ENCODE results near the gene SPSB3.
"Not testable (repeated sequence)": the region's sequence is repeated elsewhere in the genome, so short reads cannot be mapped to it uniquely, and the experiment has no call there.

SPSB3 gene

DNA sequence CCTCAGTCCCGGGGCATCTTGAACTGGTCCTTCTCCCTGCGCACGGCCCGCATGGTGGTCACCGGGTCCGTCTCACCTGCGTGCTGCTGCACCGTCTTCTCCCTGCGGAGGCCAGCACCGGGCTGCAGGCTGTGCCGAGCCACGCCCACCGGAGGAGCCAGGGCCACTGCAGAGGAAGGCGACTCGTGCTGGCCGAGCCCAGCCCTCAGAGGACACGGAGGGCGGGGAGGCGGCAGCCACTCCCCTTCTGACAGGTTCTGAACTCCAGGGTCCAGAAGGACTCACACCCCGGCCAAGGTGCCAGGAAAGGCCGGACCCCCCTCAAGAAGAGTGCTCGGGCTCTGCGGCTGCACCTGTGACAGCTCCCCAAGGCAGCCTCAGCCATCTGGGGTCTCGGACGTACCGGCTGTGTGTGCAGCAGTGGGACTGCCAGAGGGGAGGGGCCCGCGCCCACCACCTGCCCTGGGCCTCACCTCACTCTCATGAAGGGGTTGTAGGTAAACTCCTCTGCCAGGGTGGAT is 27.0 kb upstream of the SPSB3 start:
- Histone ChIP-seq H3K4me3 (ENCODE audit: low read length) (no peak overlapping the region), H3K36me3 (ENCODE audit: control insufficient read depth, insufficient read depth, low read length) (peaks cover 5% of the 10 kb centered on the region)

GRCh38 chr16:1808691-1809090 is 26.3 kb upstream of the SPSB3 start:
- peaks cover 5% of the 10 kb centered on the region for H3K36me3 ChIP-seq (ENCODE audit: control insufficient read depth, insufficient read depth, low read length)
- H3K27me3 ChIP-seq (ENCODE audit: control insufficient read depth, insufficient read depth, low read length): no peaks in the 10 kb centered on the region
- peaks cover 6% of the 10 kb centered on the region for H3K4me1 ChIP-seq (ENCODE audit: control insufficient read depth, insufficient read depth, low read length)
- no peak overlapping the region for H3K9ac ChIP-seq (ENCODE audit: low read length)
- no peaks in the 10 kb centered on the region for H3K9me3 ChIP-seq (ENCODE audit: control insufficient read depth, low read length)
- H3K4me3 ChIP-seq (ENCODE audit: low read length): no peak overlapping the region

More for the DNA sequence above, 27.0 kb upstream of the SPSB3 start:
- H3K9ac ChIP-seq (ENCODE audit: low read length): no peak overlapping the region
- no peaks in the 10 kb centered on the region for H3K27me3 ChIP-seq (ENCODE audit: control insufficient read depth, insufficient read depth, low read length)
- H3K4me1 ChIP-seq (ENCODE audit: control insufficient read depth, insufficient read depth, low read length): peaks cover 6% of the 10 kb centered on the region
- no peaks in the 10 kb centered on the region for H3K9me3 ChIP-seq (ENCODE audit: control insufficient read depth, low read length)

DNA sequence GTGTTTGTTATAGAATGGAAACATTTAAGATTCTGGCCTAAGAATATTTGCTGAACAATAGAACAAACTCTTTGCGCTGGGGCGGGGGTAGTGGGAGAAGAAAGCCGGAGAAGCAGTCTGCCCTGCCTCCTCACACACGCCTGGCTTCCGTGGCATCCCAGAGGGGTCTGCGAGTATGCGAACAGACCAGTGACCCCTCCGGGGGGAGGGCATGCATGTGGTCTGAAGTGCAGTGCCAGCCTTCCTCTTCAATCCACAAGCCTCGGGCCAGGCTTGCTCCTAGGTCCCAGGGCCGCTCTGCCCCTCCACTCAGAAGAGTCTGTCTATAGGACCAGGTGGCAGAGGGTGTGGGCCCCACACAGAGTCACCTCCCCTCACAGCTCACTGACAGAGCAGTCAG is 25.3 kb upstream of the SPSB3 start:
- Histone ChIP-seq H3K27me3 (ENCODE audit: control insufficient read depth, insufficient read depth, low read length) (no peaks in the 10 kb centered on the region), H3K9ac (ENCODE audit: low read length) (no peak overlapping the region), H3K36me3 (ENCODE audit: control insufficient read depth, insufficient read depth, low read length) (peaks cover 5% of the 10 kb centered on the region), H3K9me3 (ENCODE audit: control insufficient read depth, low read length) (no peaks in the 10 kb centered on the region), H3K4me3 (ENCODE audit: low read length) (no peak overlapping the region), H3K4me1 (ENCODE audit: control insufficient read depth, insufficient read depth, low read length) (peaks cover under 1% of the 10 kb centered on the region)

GRCh38 chr16:1800701-1801100 is 18.3 kb upstream of the SPSB3 start:
- H3K4me3 ChIP-seq (ENCODE audit: low read length): no peak overlapping the region
- no peaks in the 10 kb centered on the region for H3K27me3 ChIP-seq (ENCODE audit: control insufficient read depth, insufficient read depth, low read length)
- H3K9me3 ChIP-seq (ENCODE audit: control insufficient read depth, low read length): no peaks in the 10 kb centered on the region
- no peak overlapping the region for H3K9ac ChIP-seq (ENCODE audit: low read length)
- H3K4me1 ChIP-seq (ENCODE audit: control insufficient read depth, insufficient read depth, low read length): no peaks in the 10 kb centered on the region
- H3K36me3 ChIP-seq (ENCODE audit: control insufficient read depth, insufficient read depth, low read length): no peaks in the 10 kb centered on the region

- not testable (repeated sequence) for H3K27me3 ChIP-seq (ENCODE audit: control insufficient read depth, insufficient read depth, low read length); H3K36me3 ChIP-seq (ENCODE audit: control insufficient read depth, insufficient read depth, low read length); H3K4me3 ChIP-seq (ENCODE audit: low read length); H3K4me1 ChIP-seq (ENCODE audit: control insufficient read depth, insufficient read depth, low read length); H3K9ac ChIP-seq (ENCODE audit: low read length); H3K9me3 ChIP-seq (ENCODE audit: control insufficient read depth, low read length)
Observed at GRCh38 chr16:1799263-1799662, 16.9 kb upstream of the SPSB3 start.

- Histone ChIP-seq H3K9ac (ENCODE audit: low read length) (no peak overlapping the region), H3K4me3 (ENCODE audit: low read length) (no peak overlapping the region), H3K9me3 (ENCODE audit: control insufficient read depth, low read length) (no peaks in the 10 kb centered on the region), H3K27me3 (ENCODE audit: control insufficient read depth, insufficient read depth, low read length) (no peaks in the 10 kb centered on the region), H3K36me3 (ENCODE audit: control insufficient read depth, insufficient read depth, low read length) (no peaks in the 10 kb centered on the region), H3K4me1 (ENCODE audit: control insufficient read depth, insufficient read depth, low read length) (peaks cover 16% of the 10 kb centered on the region)
Observed at GRCh38 chr16:1794908-1795666, 12.7 kb upstream of the SPSB3 start.

- H3K9me3 ChIP-seq (ENCODE audit: control insufficient read depth, low read length): no peaks in the 10 kb centered on the region
- H3K4me1 ChIP-seq (ENCODE audit: control insufficient read depth, insufficient read depth, low read length): peaks cover 16% of the 10 kb centered on the region
- no peak overlapping the region for H3K9ac ChIP-seq (ENCODE audit: low read length)
- no peaks in the 10 kb centered on the region for H3K27me3 ChIP-seq (ENCODE audit: control insufficient read depth, insufficient read depth, low read length)
- no peak overlapping the region for H3K4me3 ChIP-seq (ENCODE audit: low read length)
- H3K36me3 ChIP-seq (ENCODE audit: control insufficient read depth, insufficient read depth, low read length): no peaks in the 10 kb centered on the region
Observed at GRCh38 chr16:1794221-1794871, 12.0 kb upstream of the SPSB3 start.

- Histone ChIP-seq H3K36me3 (ENCODE audit: control insufficient read depth, insufficient read depth, low read length) (no peaks in the 10 kb centered on the region), H3K9me3 (ENCODE audit: control insufficient read depth, low read length) (no peaks in the 10 kb centered on the region), H3K27me3 (ENCODE audit: control insufficient read depth, insufficient read depth, low read length) (no peaks in the 10 kb centered on the region), H3K4me1 (ENCODE audit: control insufficient read depth, insufficient read depth, low read length) (peaks cover 16% of the 10 kb centered on the region), H3K4me3 (ENCODE audit: low read length) (no peak within 1 kb of the TSS), H3K9ac (ENCODE audit: low read length) (no peak within 1 kb of the TSS)
Observed at GRCh38 chr16:1793578-1794220, 11.3 kb upstream of the SPSB3 start, which contains the start of gene IGFALS. TSS of gene IGFALS (minus strand) at chr16:1793705. CDS start at chr16:1793652, 53 bp downstream.

GRCh38 chr16:1792836-1793577 is 10.6 kb upstream of the SPSB3 start:
- no peaks in the 10 kb centered on the region for H3K36me3 ChIP-seq (ENCODE audit: control insufficient read depth, insufficient read depth, low read length)
- H3K4me1 ChIP-seq (ENCODE audit: control insufficient read depth, insufficient read depth, low read length): peaks cover 16% of the 10 kb centered on the region
- H3K4me3 ChIP-seq (ENCODE audit: low read length): no peak overlapping the region
- no peak overlapping the region for H3K9ac ChIP-seq (ENCODE audit: low read length)
- H3K27me3 ChIP-seq (ENCODE audit: control insufficient read depth, insufficient read depth, low read length): no peaks in the 10 kb centered on the region
- no peaks in the 10 kb centered on the region for H3K9me3 ChIP-seq (ENCODE audit: control insufficient read depth, low read length)

DNA sequence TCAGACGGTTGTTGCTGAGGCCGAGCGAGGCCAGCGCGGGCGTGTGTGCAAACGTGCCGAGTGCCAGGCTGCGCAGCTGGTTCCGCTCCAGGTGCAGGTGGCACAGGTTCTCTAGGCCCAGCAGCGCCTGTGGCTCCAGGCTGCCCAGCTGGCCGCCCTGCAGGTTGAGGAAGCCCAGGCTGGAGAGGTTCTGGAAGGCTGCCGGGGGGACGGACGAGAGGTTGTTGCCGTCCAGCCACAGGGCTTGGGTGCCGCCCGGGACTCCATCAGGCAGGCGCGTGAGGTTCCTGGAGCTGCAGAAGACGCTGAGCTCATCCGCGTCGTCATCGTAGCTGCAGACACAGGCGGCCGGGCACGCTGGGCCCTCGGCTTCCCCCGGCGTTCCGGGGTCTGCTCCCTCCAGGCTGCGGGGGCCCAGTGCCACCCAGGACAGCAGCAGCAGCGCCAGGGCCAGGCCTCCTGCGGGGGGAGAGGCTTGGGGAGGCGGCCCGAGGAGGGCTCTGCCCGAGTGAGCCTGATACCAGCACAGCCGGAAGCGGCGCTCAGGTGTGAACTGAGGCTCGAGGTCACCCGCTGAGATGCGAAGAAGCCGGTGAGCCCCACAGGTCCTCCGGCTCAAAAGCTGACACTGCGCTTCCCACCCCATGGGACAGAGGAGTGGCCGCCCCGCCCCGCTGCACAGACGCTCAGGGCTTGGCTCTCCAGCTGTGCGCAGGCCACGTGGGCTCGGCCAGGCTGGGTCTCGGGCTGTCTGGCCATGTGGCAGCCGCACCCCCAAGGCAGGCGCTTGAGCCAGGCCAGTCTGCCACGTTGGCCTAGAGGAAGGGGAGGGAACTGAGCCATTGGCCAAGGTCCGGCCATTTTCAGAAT is 9.8 kb upstream of the SPSB3 start:
- no peak overlapping the region for H3K9ac ChIP-seq (ENCODE audit: low read length)
- H3K36me3 ChIP-seq (ENCODE audit: control insufficient read depth, insufficient read depth, low read length): no peaks in the 10 kb centered on the region
- H3K4me3 ChIP-seq (ENCODE audit: low read length): no peak overlapping the region
- no peaks in the 10 kb centered on the region for H3K27me3 ChIP-seq (ENCODE audit: control insufficient read depth, insufficient read depth, low read length)
- H3K9me3 ChIP-seq (ENCODE audit: control insufficient read depth, low read length): no peaks in the 10 kb centered on the region
- peaks cover 16% of the 10 kb centered on the region for H3K4me1 ChIP-seq (ENCODE audit: control insufficient read depth, insufficient read depth, low read length)
